SK-N-MC (cell line): ENCODE results near the gene PLEKHG1.

Experiments
- EZH2 ChIP-seq: fragments of 200-600 bp; sonication (generic); IDR thresholded peaks from one replicate; pipeline ENCODE4 v1.6.1; 2017; ENCODE audit warnings: antibody characterized with exemption
- FOXP2 ChIP-seq: optimal IDR thresholded peaks from 2 replicates; pipeline ENCODE3; 2011; ENCODE audit warnings: mild to moderate bottlenecking, moderate library complexity; ENCODE audit not compliant: insufficient read depth; ENCODE audit errors: extremely low read length, control extremely low read depth
- POLR2AphosphoS5 ChIP-seq: IDR thresholded peaks from 2 replicates; pipeline ENCODE4 v1.6.1; 2012; ENCODE audit warnings: mild to moderate bottlenecking, low read depth, low read length, borderline replicate concordance

- no peak for TF ChIP-seq POLR2AphosphoS5
- TF ChIP-seq FOXP2: no peak
- TF ChIP-seq EZH2: no peak
Observed at GRCh38 chr6:150617062-150617461, 17.4 kb downstream of the PLEKHG1 start.
